Measurements from ENCODE around the gene DFFA.

- TF ChIP-seq CTCF (IDR thresholded peaks at IDR 0.05) (no peak), POLR2A (IDR thresholded peaks at IDR 0.05) (peak in 1 of 2 donors; percentile 36)
These were observed 44.8 kb upstream of the DFFA start for GRCh38 chr1:10516925-10517676.
